DOHH2 (cell line): Measurements from ENCODE around the gene DRC3.

Source experiments
- H3F3A ChIP-seq: fragments of 200-600 bp; sonication (generic), shearing (Covaris generic); 2 replicates; pipeline ENCODE4 v1.6.0; 2016; ENCODE audit warnings: antibody characterized with exemption, mild to moderate bottlenecking; ENCODE audit not compliant: control insufficient read depth, insufficient read depth
- H3K27ac ChIP-seq: fragments of 200-600 bp; sonication (generic); 2 replicates; pipeline ENCODE4 v1.5.1; 2014; ENCODE audit warnings: low read depth, mild to moderate bottlenecking, low read length, moderate library complexity
- H3K27me3 ChIP-seq: fragments of 200-600 bp; sonication (generic); 2 replicates; pipeline ENCODE4 v1.6.1; 2014; ENCODE audit warnings: mild to moderate bottlenecking, low read length, mixed read lengths; ENCODE audit not compliant: control insufficient read depth
- H3K36me3 ChIP-seq: fragments of 200-600 bp; sonication (generic); 2 replicates; pipeline ENCODE4 v1.6.1; 2014; ENCODE audit warnings: mild to moderate bottlenecking, low read length, moderate library complexity, mixed read lengths; ENCODE audit not compliant: control insufficient read depth
- H3K4me1 ChIP-seq: fragments of 200-600 bp; sonication (generic); 2 replicates; pipeline ENCODE4 v1.6.1; 2014; ENCODE audit warnings: mild to moderate bottlenecking, low read length, mixed read lengths; ENCODE audit not compliant: control insufficient read depth
- H3K4me2 ChIP-seq: fragments of 200-600 bp; sonication (generic); 2 replicates; pipeline ENCODE4 v1.6.0; 2014; ENCODE audit warnings: mild to moderate bottlenecking, low read length, moderate library complexity
- H3K4me3 ChIP-seq: fragments of 200-600 bp; sonication (generic); 2 replicates; pipeline ENCODE4 v1.5.1; 2014; ENCODE audit warnings: mild to moderate bottlenecking, low read length, mixed read lengths
- H3K79me2 ChIP-seq: fragments of 200-600 bp; sonication (generic); 2 replicates; pipeline ENCODE4 v1.6.1; 2014; ENCODE audit warnings: mild to moderate bottlenecking, low read length, mixed read lengths; ENCODE audit not compliant: control insufficient read depth
- H3K9me2 ChIP-seq: fragments of 200-600 bp; sonication (generic); replicated peaks from 2 replicates; pipeline ENCODE4 v1.6.1; 2014; ENCODE audit warnings: mild to moderate bottlenecking, low read length, mixed read lengths; ENCODE audit not compliant: control insufficient read depth
- H3K9me3 ChIP-seq: fragments of 200-600 bp; sonication (generic); 2 replicates; pipeline ENCODE4 v1.6.1; 2014; ENCODE audit warnings: antibody characterized with exemption, low read length, mixed read lengths; ENCODE audit not compliant: control insufficient read depth, insufficient read depth
- H4K20me1 ChIP-seq: fragments of 200-600 bp; sonication (generic); 2 replicates; pipeline ENCODE4 v1.6.0; 2014; ENCODE audit warnings: low read depth, mild to moderate bottlenecking, antibody characterized with exemption, low read length, moderate library complexity; ENCODE audit not compliant: control insufficient read depth, insufficient read depth
- CTCF ChIP-seq: fragments of 200-600 bp; sonication (generic); IDR thresholded peaks from one replicate; pipeline ENCODE4 v1.5.1; 2014; ENCODE audit warnings: antibody characterized with exemption, mild to moderate bottlenecking, low read depth, low read length; ENCODE audit not compliant: poor library complexity, severe bottlenecking
- EZH2phosphoT487 ChIP-seq: fragments of 200-600 bp; sonication (generic); IDR thresholded peaks from 2 replicates; pipeline ENCODE4 v1.6.1; 2017; ENCODE audit warnings: borderline replicate concordance, mild to moderate bottlenecking, antibody characterized with exemption, low read length, moderate library complexity, mixed read lengths

The DRC3 gene

GRCh38 chr17:18065546-18065945, 92.9 kb downstream of the DRC3 start:
- Histone ChIP-seq H3K36me3 (peaks cover 19% of the 10 kb centered on the region), H3K4me2 (no peak overlapping the region), H3K9me2 (no peaks in the 10 kb centered on the region), H3K4me1 (no peaks in the 10 kb centered on the region), H3K27me3 (no peaks in the 10 kb centered on the region), H3K9me3 (no peaks in the 10 kb centered on the region), H3K4me3 (no peak overlapping the region), H4K20me1 (no peaks in the 10 kb centered on the region), H3K27ac (no peak overlapping the region), H3K79me2 (no peaks in the 10 kb centered on the region), H3F3A (peaks cover 5% of the 10 kb centered on the region; the same call in 1 of the 2 replicates)
- TF ChIP-seq CTCF: no peak
- no peak for TF ChIP-seq EZH2phosphoT487
